ENCODE data around the gene DPF1. TPM values are rescaled to one million over a fixed set of nuclear protein-coding genes. Genes with fewer than 3 reads are reported as not detected.

The DPF1 gene
- not detected for total RNA-seq

DNA sequence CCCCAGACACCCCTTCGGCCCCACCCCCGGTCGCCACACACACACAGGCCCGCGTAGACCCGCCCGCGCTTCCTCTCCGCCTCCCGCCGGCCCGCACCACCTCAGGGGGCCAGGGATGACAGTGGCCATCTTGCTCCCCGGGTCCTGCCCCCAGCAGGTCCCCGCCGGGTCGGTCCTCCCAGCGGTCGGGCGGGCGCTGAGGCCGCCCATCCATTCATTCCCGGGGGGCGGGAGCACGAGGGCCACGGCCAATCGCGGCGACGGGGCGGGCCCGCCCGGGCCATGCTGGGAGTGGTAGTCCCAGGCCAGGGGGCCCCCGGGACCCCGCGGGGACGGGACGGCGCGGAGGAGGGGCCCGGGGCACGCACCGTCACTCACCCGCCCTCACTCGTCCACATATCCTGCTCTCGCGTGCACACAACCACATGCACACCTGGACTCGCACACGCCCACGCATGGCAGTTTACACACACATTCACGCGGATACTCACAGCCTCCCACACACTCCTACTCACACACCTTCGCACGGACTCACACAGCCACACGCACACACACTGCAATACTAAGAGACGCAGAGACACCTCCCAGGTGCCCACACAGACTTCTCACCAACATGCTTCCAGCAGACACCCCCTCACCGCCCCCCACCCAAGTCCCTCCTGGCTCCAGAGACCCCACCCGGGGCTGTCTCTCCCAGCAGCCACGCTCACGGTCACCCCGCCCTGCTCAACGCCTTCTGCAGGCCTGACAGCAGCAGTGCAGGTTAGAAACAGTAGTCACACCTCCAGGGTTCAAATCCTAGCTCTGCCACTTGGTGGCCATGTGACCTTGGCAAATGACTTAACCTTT lies at the start of gene DPF1:
Gene DPF1, minus strand, starts transcription at position 209 of the 849 bp plus-strand sequence. Its CDS starts 80 bp downstream, at position 129.
- TF ChIP-seq, protein P1, sequence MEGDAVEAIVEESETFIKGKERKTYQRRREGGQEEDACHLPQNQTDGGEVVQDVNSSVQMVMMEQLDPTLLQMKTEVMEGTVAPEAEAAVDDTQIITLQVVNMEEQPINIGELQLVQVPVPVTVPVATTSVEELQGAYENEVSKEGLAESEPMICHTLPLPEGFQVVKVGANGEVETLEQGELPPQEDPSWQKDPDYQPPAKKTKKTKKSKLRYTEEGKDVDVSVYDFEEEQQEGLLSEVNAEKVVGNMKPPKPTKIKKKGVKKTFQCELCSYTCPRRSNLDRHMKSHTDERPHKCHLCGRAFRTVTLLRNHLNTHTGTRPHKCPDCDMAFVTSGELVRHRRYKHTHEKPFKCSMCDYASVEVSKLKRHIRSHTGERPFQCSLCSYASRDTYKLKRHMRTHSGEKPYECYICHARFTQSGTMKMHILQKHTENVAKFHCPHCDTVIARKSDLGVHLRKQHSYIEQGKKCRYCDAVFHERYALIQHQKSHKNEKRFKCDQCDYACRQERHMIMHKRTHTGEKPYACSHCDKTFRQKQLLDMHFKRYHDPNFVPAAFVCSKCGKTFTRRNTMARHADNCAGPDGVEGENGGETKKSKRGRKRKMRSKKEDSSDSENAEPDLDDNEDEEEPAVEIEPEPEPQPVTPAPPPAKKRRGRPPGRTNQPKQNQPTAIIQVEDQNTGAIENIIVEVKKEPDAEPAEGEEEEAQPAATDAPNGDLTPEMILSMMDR (IDR thresholded peaks at IDR 0.05; ENCODE audit: low read depth): no peak

DNA sequence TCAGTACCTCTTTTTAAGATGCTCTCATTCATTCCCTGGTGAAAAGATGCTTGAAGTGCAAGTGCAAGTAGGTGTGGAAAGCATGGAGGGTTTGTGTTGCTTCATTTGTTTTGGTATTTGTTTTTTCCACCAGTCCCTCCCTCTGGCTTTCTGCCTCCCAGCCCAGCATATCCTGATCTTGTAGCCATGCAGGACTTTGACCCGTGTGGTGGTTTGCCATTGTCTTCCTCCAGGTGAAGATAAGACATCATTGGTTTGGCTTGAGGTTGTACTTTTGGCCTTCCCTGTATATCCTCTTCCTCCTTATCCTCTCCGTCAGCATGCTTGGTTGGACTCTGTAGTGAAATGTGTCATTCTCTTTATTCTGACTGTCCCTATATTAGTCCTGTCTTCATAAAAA lies 49.5 kb upstream of the DPF1 start:
- TF ChIP-seq, protein P1 (IDR thresholded peaks at IDR 0.05; ENCODE audit: low read depth): no peak

GRCh38 chr19:38270587-38271167 lies 46.7 kb upstream of the DPF1 start:
- TF ChIP-seq, protein P1 (IDR thresholded peaks at IDR 0.05; ENCODE audit: low read depth): no peak

DNA sequence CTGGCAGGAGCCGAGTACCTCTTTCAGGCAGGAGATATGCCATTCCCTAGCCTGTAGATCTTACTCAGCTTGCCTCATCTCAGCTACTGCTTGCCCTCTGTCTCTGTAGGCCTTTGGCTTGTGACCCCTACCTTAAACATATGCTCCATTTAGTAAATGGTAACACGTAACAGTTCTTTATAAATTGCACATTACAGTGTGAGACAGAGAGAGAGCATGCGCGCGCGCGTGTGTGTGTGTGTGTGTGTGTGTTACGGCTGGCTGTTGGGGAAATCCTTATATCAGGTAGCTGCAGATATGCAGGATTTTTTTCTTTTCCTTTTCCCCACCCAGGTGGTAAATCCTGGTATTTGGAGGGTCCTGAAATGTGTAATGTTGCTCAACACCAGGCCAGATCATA lies 44.5 kb upstream of the DPF1 start:
- TF ChIP-seq, protein P1 (IDR thresholded peaks at IDR 0.05; ENCODE audit: low read depth): no peak

GRCh38 chr19:38267761-38268483 lies 43.9 kb upstream of the DPF1 start:
- TF ChIP-seq, protein P1 (IDR thresholded peaks at IDR 0.05; ENCODE audit: low read depth): no peak

DNA sequence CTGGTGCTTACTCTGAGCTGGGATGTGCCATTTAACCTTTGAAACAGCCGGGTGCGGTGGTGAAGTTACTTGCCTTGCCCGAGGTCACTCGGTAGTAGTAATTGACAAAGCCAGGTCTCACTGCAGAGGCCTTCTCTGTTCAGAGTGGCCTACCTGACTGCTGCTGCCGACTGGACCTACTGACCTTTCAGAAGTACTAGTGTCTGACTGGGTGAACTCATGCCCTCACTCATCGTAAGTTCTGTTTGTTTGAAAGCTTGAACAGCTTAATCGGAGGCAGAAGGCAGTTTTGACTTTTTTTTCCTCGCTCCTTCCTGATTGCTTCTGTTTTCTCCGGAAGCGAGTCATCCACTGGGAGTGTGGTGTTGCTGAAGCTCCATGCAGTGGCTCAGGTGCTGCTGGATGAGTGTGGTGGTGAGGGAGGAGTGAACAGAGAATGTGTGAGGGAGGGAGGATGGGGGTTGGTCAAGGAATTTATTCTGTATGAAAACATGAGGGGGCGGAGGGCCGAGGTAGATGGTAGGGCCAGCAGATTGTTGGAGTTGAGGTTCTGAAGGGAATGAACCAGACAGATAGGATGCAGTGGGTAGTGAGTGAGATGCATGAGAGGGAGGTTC lies 43.1 kb upstream of the DPF1 start:
- TF ChIP-seq, protein P1 (IDR thresholded peaks at IDR 0.05; ENCODE audit: low read depth): no peak
